Fibroblast of lung (primary cell): ENCODE data around the gene PCDH18. TPM values are rescaled to one million over a fixed set of nuclear protein-coding genes. Genes with fewer than 3 reads are reported as not detected.

Experiments used
- DNase-seq, 2 donors: peaks; one replicate each; pipeline versions ENCODE4 v3.0.0 to v3.0.0-alpha.2; 2010; ENCODE audit warnings: low read depth in 2 of 2
- H2AFZ ChIP-seq: 2 replicates; pipeline ENCODE4 v1.5.1; 2012; ENCODE audit warnings: low read length, control low read depth, inconsistent platforms
- H3K27ac ChIP-seq: 2 replicates; pipeline ENCODE4 v1.5.1; 2011; ENCODE audit warnings: low read length, control low read depth; ENCODE audit not compliant: insufficient read depth
- H3K27me3 ChIP-seq: 2 replicates; pipeline ENCODE4 v1.5.1; 2011; ENCODE audit warnings: mild to moderate bottlenecking, low read length; ENCODE audit not compliant: control insufficient read depth, insufficient read depth
- H3K36me3 ChIP-seq: 2 replicates; pipeline ENCODE4 v1.5.1; 2011; ENCODE audit warnings: low read length; ENCODE audit not compliant: control insufficient read depth, insufficient read depth
- H3K4me1 ChIP-seq: 2 replicates; pipeline ENCODE4 v1.5.1; 2011; ENCODE audit warnings: low read length; ENCODE audit not compliant: control insufficient read depth, insufficient read depth; ENCODE audit errors: extremely low read depth
- H3K4me2 ChIP-seq: 2 replicates; pipeline ENCODE4 v1.5.1; 2011; ENCODE audit warnings: low read length, control low read depth; ENCODE audit not compliant: insufficient read depth; ENCODE audit errors: extremely low read depth
- H3K4me3 ChIP-seq, 4 experiments: fragments of 200-600 bp in 1 of 4; sonication (generic) in 1 of 4; replicated peaks in 1 of 4; 2 replicates each; pipeline ENCODE4 v1.5.1; 2011 to 2016; ENCODE audit warnings: low read length in 4 of 4, low read depth in 3 of 4, mild to moderate bottlenecking in 3 of 4, control low read depth in 2 of 4, inconsistent platforms in 1 of 4, mixed read lengths in 1 of 4; ENCODE audit not compliant: insufficient read depth in 1 of 4; ENCODE audit errors: control extremely low read depth in 1 of 4
- H3K79me2 ChIP-seq: 2 replicates; pipeline ENCODE4 v1.5.1; 2012; ENCODE audit warnings: mild to moderate bottlenecking, low read length, inconsistent platforms; ENCODE audit not compliant: control insufficient read depth, insufficient read depth
- H3K9ac ChIP-seq: 2 replicates; pipeline ENCODE4 v1.5.1; 2011; ENCODE audit warnings: mild to moderate bottlenecking, low read length, control low read depth; ENCODE audit not compliant: insufficient read depth
- H3K9me3 ChIP-seq: 2 replicates; pipeline ENCODE4 v1.5.1; 2012; ENCODE audit warnings: low read depth, low read length; ENCODE audit not compliant: control insufficient read depth, insufficient read depth
- H4K20me1 ChIP-seq: 2 replicates; pipeline ENCODE4 v1.5.1; 2011; ENCODE audit warnings: low read length; ENCODE audit not compliant: control insufficient read depth, insufficient read depth; ENCODE audit errors: extremely low read depth
- CTCF ChIP-seq, 2 donors: IDR thresholded peaks in 1 of 2; conservative IDR thresholded peaks in 1 of 2; 1 replicate in 1 of 2; 2 replicates in 1 of 2; pipeline ENCODE4 v1.5.1; 2011 to 2012; ENCODE audit warnings: low read length in 2 of 2, control low read depth in 1 of 2, inconsistent platforms in 1 of 2, low read depth in 1 of 2, mild to moderate bottlenecking in 1 of 2
- EZH2 ChIP-seq: IDR thresholded peaks from 2 replicates; pipeline ENCODE4 v1.5.1; 2012; ENCODE audit warnings: low read length, control low read depth, mild to moderate bottlenecking; ENCODE audit errors: missing control alignments
- polyA plus RNA-seq, 2 donors: library from polyadenylated mRNA; depleted of rRNA in 1 of 2; stranded (reverse) in 1 of 2; unstranded in 1 of 2; fragments of >200 nt; gene quantifications; 2 replicates each; pipeline ENCODE4 v1.2.1, GENCODE V29; 2011 to 2012; ENCODE audit warnings: missing spikeins in 1 of 2
- total RNA-seq: library from RNA; depleted of rRNA; stranded (reverse); fragments of >200 nt; gene quantifications from 2 replicates; pipeline ENCODE4 v1.2.1, GENCODE V29; 2014

PCDH18 gene
- total and polyA plus RNA-seq, 2 donors (not counting 1 experiment from before 2014, with no cell fraction given) = 203 to 542 TPM

DNA sequence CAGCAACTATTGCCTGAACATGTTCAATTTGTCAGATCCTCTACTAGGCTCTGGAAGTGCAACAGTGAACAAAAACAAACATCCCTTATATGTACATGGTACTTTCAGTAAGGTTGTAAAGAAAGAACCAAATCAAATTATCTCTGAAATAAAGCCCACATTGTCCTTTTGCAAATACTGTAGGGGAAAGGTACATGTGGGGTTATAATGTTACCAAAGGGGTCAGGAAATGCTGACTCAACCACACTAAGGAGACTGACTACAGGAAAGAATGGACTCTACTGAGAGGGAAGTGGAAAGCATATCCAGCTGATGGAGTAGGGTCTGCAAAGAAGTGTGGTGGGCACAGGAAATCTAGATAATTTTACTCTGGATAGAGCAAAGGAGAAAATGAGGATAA, 61.5 kb downstream of the PCDH18 start:
- TF ChIP-seq EZH2 = no peak
- TF ChIP-seq CTCF (conservative IDR thresholded peaks at IDR 0.05 in 1 of 2, IDR thresholded peaks at IDR 0.05 in 1 of 2; ENCODE audit: low read depth in 1 of 2, low read length in 2 of 2) = no peak
- peaks cover 2% of the 10 kb centered on the region for H3K4me1 ChIP-seq
- peak in 1 of 2 donors; percentile 14 for DNase-seq

More for the DNA sequence above, 61.5 kb downstream of the PCDH18 start:
- no peaks in the 10 kb centered on the region for H4K20me1 ChIP-seq
- no peak overlapping the region for H2AFZ ChIP-seq
- no peak overlapping the region for H3K4me2 ChIP-seq
- no peaks in the 10 kb centered on the region for H3K9me3 ChIP-seq
- H3K79me2 ChIP-seq = no peaks in the 10 kb centered on the region
- H3K27ac ChIP-seq = no peak overlapping the region
- H3K27me3 ChIP-seq = no peaks in the 10 kb centered on the region
- no peak overlapping the region for H3K4me3 ChIP-seq
- H3K36me3 ChIP-seq = no peaks in the 10 kb centered on the region
- no peak overlapping the region for H3K9ac ChIP-seq
